Ovary (tissue), 3 donors: ENCODE data around the gene CGAS.

Experiments used
- CTCF ChIP-seq, 3 donors: fragments of 450-650 bp in 2 of 3; fragments of 200-600 bp in 1 of 3; IDR thresholded peaks; one replicate each; pipeline versions ENCODE4 v1.5.1 to v1.8.0; 2016 to 2022; ENCODE audit warnings: antibody characterized with exemption in 3 of 3, mild to moderate bottlenecking in 1 of 3
- EP300 ChIP-seq: sonication (generic); formaldehyde crosslinking; IDR thresholded peaks from one replicate; pipeline ENCODE4 v1.6.1; 2017; ENCODE audit warnings: antibody characterized with exemption
- POLR2A ChIP-seq: fragments of 450-650 bp; IDR thresholded peaks from one replicate; pipeline ENCODE4 v1.6.1; 2017; ENCODE audit warnings: antibody characterized with exemption, mild to moderate bottlenecking, moderate library complexity
- donor health status: DM: no; HTN: no; CAD: no.

- TF ChIP-seq POLR2A (no peak), CTCF (IDR thresholded peaks at IDR 0.05) (no peak), EP300 (no peak)
These were observed 25.3 kb upstream of the CGAS start for GRCh38 chr6:73477407-73477806.
